IMR-90 (cell line): ENCODE results near the gene AKAP8L. TPM values are rescaled to one million over a fixed set of nuclear protein-coding genes. Genes with fewer than 3 reads are reported as not detected.

Experiments used
- ATAC-seq: fragments of 200-7000 bp; cut with Tn5 transposase; 2 replicates; pipeline ENCODE4 v1.9.1; 2020; ENCODE audit warnings: low read depth, mild to moderate bottlenecking, moderate library complexity
- BruUV-seq: library from RNA; stranded (reverse); fragments of 400-500 nt; replicated peaks from 2 replicates; lab custom pipeline; 2021; lab: Mats Ljungman, UMichigan
- CTCF ChIA-PET: fragments of 300-600 bp; formaldehyde crosslinking; extraction: SDS; loops from one replicate; lab custom pipeline; 2021; ENCODE audit warnings: antibody characterized with exemption; lab: Yijun Ruan, JAX
- POLR2A ChIA-PET: fragments of 300-600 bp; sonication (Branson Sonifier 250); formaldehyde crosslinking; loops from one replicate; lab custom pipeline; 2022; ENCODE audit warnings: antibody characterized with exemption; ENCODE audit not compliant: unreplicated experiment; lab: Charles Lee
- DNase-seq: peaks from one replicate; pipeline ENCODE4 v3.0.0; 2013
- H2AFZ ChIP-seq: replicated peaks from 2 replicates; pipeline ENCODE3; 2013; ENCODE audit warnings: low read length, mild to moderate bottlenecking; ENCODE audit not compliant: poor library complexity
- H2AK5ac ChIP-seq: 2 replicates; pipeline ENCODE4 v1.6.1; 2013; ENCODE audit warnings: low read depth, low read length, inconsistent platforms
- H2AK9ac ChIP-seq: replicated peaks from 2 replicates; pipeline ENCODE3; 2013; ENCODE audit warnings: mild to moderate bottlenecking, low read depth, low read length, moderate library complexity; ENCODE audit not compliant: poor library complexity
- H2BK120ac ChIP-seq: 2 replicates; pipeline ENCODE4 v1.6.1; 2013; ENCODE audit warnings: low read depth, low read length, inconsistent platforms
- H2BK15ac ChIP-seq: 3 replicates; pipeline ENCODE4 v1.6.1; 2013; ENCODE audit warnings: low read depth, low read length, inconsistent platforms
- H2BK20ac ChIP-seq: 2 replicates; pipeline ENCODE4 v1.6.1; 2013; ENCODE audit warnings: low read depth, mild to moderate bottlenecking, inconsistent platforms, low read length, moderate library complexity
- H2BK5ac ChIP-seq: 2 replicates; pipeline ENCODE4 v1.6.1; 2013; ENCODE audit warnings: mild to moderate bottlenecking, low read depth, low read length, inconsistent platforms; ENCODE audit not compliant: poor library complexity, severe bottlenecking
- H3K14ac ChIP-seq: replicated peaks from 2 replicates; pipeline ENCODE4 v1.6.1; 2013; ENCODE audit warnings: low read depth, low read length, inconsistent platforms
- H3K18ac ChIP-seq: 2 replicates; pipeline ENCODE4 v1.6.1; 2013; ENCODE audit warnings: low read depth, low read length, control low read depth
- H3K23ac ChIP-seq: 2 replicates; pipeline ENCODE4 v1.6.1; 2013; ENCODE audit warnings: low read depth, low read length, inconsistent platforms
- H3K27ac ChIP-seq: 2 replicates; pipeline ENCODE4 v1.5.1; 2013; ENCODE audit warnings: mild to moderate bottlenecking, control low read depth, low read length; ENCODE audit not compliant: insufficient read depth
- H3K27me3 ChIP-seq: 2 replicates; pipeline ENCODE4 v1.6.1; 2013; ENCODE audit warnings: low read length; ENCODE audit not compliant: control insufficient read depth, insufficient read depth
- H3K36me3 ChIP-seq: 2 replicates; pipeline ENCODE4 v1.6.1; 2013; ENCODE audit warnings: low read length, mixed read lengths; ENCODE audit not compliant: control insufficient read depth, insufficient read depth
- H3K4ac ChIP-seq: 2 replicates; pipeline ENCODE4 v1.6.1; 2013; ENCODE audit warnings: low read depth, low read length, inconsistent platforms
- H3K4me1 ChIP-seq: 2 replicates; pipeline ENCODE4 v1.6.1; 2013; ENCODE audit warnings: low read length, mixed read lengths; ENCODE audit not compliant: control insufficient read depth, insufficient read depth
- H3K4me2 ChIP-seq: 2 replicates; pipeline ENCODE4 v1.6.1; 2013; ENCODE audit warnings: low read depth, mild to moderate bottlenecking, control low read depth, low read length, moderate library complexity
- H3K4me3 ChIP-seq: 2 replicates; pipeline ENCODE4 v1.5.1; 2013; ENCODE audit warnings: low read depth, mild to moderate bottlenecking, control low read depth, low read length, moderate library complexity; ENCODE audit not compliant: insufficient read depth
- H3K56ac ChIP-seq: 2 replicates; pipeline ENCODE4 v1.6.1; 2013; ENCODE audit warnings: low read length, inconsistent platforms; ENCODE audit not compliant: insufficient read depth; ENCODE audit errors: extremely low read depth
- H3K79me1 ChIP-seq, 2 experiments: 2 replicates each; pipeline ENCODE4 v1.6.1; 2013; ENCODE audit warnings: low read length in 2 of 2, inconsistent platforms in 1 of 2, low read depth in 1 of 2
- H3K9ac ChIP-seq: 2 replicates; pipeline ENCODE4 v1.6.1; 2013; ENCODE audit warnings: low read depth, low read length, control low read depth
- H3K9me1 ChIP-seq: 2 replicates; pipeline ENCODE4 v1.6.1; 2013; ENCODE audit warnings: low read length, inconsistent platforms; ENCODE audit not compliant: insufficient read depth
- H3K9me3 ChIP-seq: 2 replicates; pipeline ENCODE4 v1.6.1; 2013; ENCODE audit warnings: low read length; ENCODE audit not compliant: control insufficient read depth, insufficient read depth
- H4K20me1 ChIP-seq: 2 replicates; pipeline ENCODE4 v1.6.1; 2013; ENCODE audit warnings: low read length, inconsistent platforms; ENCODE audit not compliant: insufficient read depth
- H4K5ac ChIP-seq: 2 replicates; pipeline ENCODE4 v1.6.1; 2013; ENCODE audit warnings: mild to moderate bottlenecking, low read depth, low read length, control low read depth
- H4K8ac ChIP-seq, 2 experiments: 2 replicates each; pipeline ENCODE4 v1.6.1; 2013; ENCODE audit warnings: low read depth in 2 of 2, low read length in 2 of 2, control low read depth in 1 of 2, inconsistent platforms in 1 of 2
- H4K91ac ChIP-seq: 2 replicates; pipeline ENCODE4 v1.6.1; 2013; ENCODE audit warnings: low read depth, low read length, inconsistent platforms; ENCODE audit not compliant: insufficient read depth
- BHLHE40 ChIP-seq: fragments of 150-350 bp; IDR thresholded peaks from 2 replicates; pipeline ENCODE4 v1.6.1; 2016; ENCODE audit warnings: mild to moderate bottlenecking, low read depth, low read length
- CEBPB ChIP-seq: IDR thresholded peaks from 2 replicates; pipeline ENCODE4 v1.6.1; 2012; ENCODE audit warnings: low read depth, low read length, improper control_type of control experiment
- CHD1 ChIP-seq: IDR thresholded peaks from 2 replicates; pipeline ENCODE4 v1.6.1; 2012; ENCODE audit warnings: low read depth, low read length, improper control_type of control experiment
- FOS ChIP-seq: fragments of 150-350 bp; IDR thresholded peaks from 2 replicates; pipeline ENCODE4 v1.6.1; 2016; ENCODE audit warnings: low read depth, low read length
- MAFK ChIP-seq: IDR thresholded peaks from 2 replicates; pipeline ENCODE4 v1.6.1; 2012; ENCODE audit warnings: low read depth, low read length, improper control_type of control experiment
- MXI1 ChIP-seq: IDR thresholded peaks from 2 replicates; pipeline ENCODE4 v1.6.1; 2012; ENCODE audit warnings: low read depth, mild to moderate bottlenecking, low read length, moderate library complexity, borderline replicate concordance
- NFE2L2 ChIP-seq: fragments of 150-350 bp; IDR thresholded peaks from 2 replicates; pipeline ENCODE4 v1.6.1; 2016; ENCODE audit warnings: low read depth, mild to moderate bottlenecking, low read length
- POLR2A ChIP-seq: IDR thresholded peaks from 2 replicates; pipeline ENCODE4 v1.6.1; 2012; ENCODE audit warnings: mild to moderate bottlenecking, low read depth, low read length
- RAD21 ChIP-seq: IDR thresholded peaks from 2 replicates; pipeline ENCODE4 v1.6.1; 2012; ENCODE audit warnings: low read length, improper control_type of control experiment
- RFX5 ChIP-seq: IDR thresholded peaks from 2 replicates; pipeline ENCODE4 v1.8.0; 2012; ENCODE audit warnings: low read depth, mild to moderate bottlenecking, low read length, moderate library complexity
- SMC3 ChIP-seq: fragments of 150-350 bp; IDR thresholded peaks from 2 replicates; pipeline ENCODE4 v1.6.1; 2016; ENCODE audit warnings: low read depth, mild to moderate bottlenecking, antibody characterized with exemption, low read length, moderate library complexity
- WGBS, 2 experiments: methylation state at CpG; one replicate each; pipeline versions ENCODE4 v1.1.5 to v1.1.7; 2013; ENCODE audit warnings: missing lambda C conversion rate in 2 of 2; ENCODE audit not compliant: insufficient read length in 1 of 2; ENCODE audit errors: extremely low coverage in 2 of 2; 5-methylcytosine and 5-hydroxymethylcytosine counted together
- dilution Hi-C: fragments of 300-500 bp; cut with HindIII; formaldehyde crosslinking; loops from one replicate; pipeline ENCODE4 v1.14.3; 2018; ENCODE audit warnings: low sequenced_read_pairs; ENCODE audit not compliant: unreplicated experiment
- in situ Hi-C: fragments of 300-500 bp; cut with MboI; formaldehyde crosslinking; loops from 3 replicates; pipeline ENCODE4 v1.14.3; 2019; ENCODE audit warnings: low sequenced_read_pairs, inconsistent platforms, mixed read lengths
- intact Hi-C: fragments of 100-400 bp; cut with micrococcal nuclease; formaldehyde crosslinking; loops from 2 replicates; pipeline ENCODE4 v1.10.0; 2022
- polyA plus RNA-seq, 3 experiments: library from polyadenylated mRNA; depleted of rRNA; stranded (reverse); fragments of >200 nt; gene quantifications; 2 replicates each; pipeline ENCODE4 v1.2.3, GENCODE V29; 2012; ENCODE audit warnings: low replicate concordance in 1 of 3
- total RNA-seq: library from RNA; depleted of rRNA; stranded (reverse); fragments of >200 nt; gene quantifications from 2 replicates; pipeline ENCODE4 v1.2.3, GENCODE V29; 2012
- TF ChIP-seq, protein P1 (sequence below): fragments of 150-350 bp; IDR thresholded peaks from 2 replicates; pipeline ENCODE4 v1.6.1; 2016; ENCODE audit warnings: low read depth, mild to moderate bottlenecking, low read length, moderate library complexity, borderline replicate concordance
- TF ChIP-seq, protein P2 (sequence below): fragments of 150-350 bp; IDR thresholded peaks from 2 replicates; pipeline ENCODE4 v1.6.1; 2017; ENCODE audit warnings: mild to moderate bottlenecking, antibody characterized with exemption, low read length, low read depth
- TF ChIP-seq, protein P3 (sequence below): conservative IDR thresholded peaks from 2 replicates; pipeline ENCODE4 v1.5.1; 2012; ENCODE audit warnings: mild to moderate bottlenecking, low read depth, low read length, improper control_type of control experiment

The AKAP8L gene
- total and polyA plus RNA-seq, 2 of the 4 experiments (the other 2 are of a cell fraction) = 43.1 to 44.6 TPM

DNA sequence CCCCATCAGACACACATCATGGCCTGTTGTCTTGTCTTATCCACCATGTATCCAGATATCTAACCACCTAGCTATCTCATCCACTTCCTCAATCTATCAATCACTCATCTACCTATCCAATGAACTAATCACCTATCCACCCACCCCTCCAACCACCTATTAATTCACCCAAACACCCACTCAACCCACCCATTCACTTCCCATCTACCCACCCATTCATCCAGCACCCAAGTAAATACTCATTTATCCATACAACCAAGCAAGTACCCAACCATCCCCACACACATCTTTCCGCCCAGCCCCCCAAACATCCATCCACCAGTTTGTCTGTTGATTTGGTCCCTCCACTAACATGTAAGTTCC lies 31.7 kb upstream of the AKAP8L start:
- H3K9ac ChIP-seq = no peak overlapping the region
- peaks cover 6% of the 10 kb centered on the region for H3K27me3 ChIP-seq
- no peak overlapping the region for H2BK120ac ChIP-seq
- ChIA-PET CTCF (no interaction called here), POLR2A (no interaction called here)
- H3K79me1 ChIP-seq = peaks cover 0 to 6% of the 10 kb centered on the region in 2 experiments; a peak in 1 of 4 replicates
- DNase-seq (no peak), ATAC-seq (no peak)
- WGBS, 2 experiments = no CpG with 5 or more reads among the region's 1 CpG
- H4K5ac ChIP-seq = peak overlapping the region; percentile 38; the same call in 1 of the 2 replicates
- H4K8ac ChIP-seq = peak overlapping the region in 1 of 2 experiments; percentile 94; a peak in 1 of 4 replicates
- no peak overlapping the region for H2BK20ac ChIP-seq
- peaks cover 20% of the 10 kb centered on the region for H3K9me1 ChIP-seq
- no peaks in the 10 kb centered on the region for H3K9me3 ChIP-seq
- H3K27ac ChIP-seq = no peak overlapping the region
- H3K4me2 ChIP-seq = no peak overlapping the region
- no peaks in the 10 kb centered on the region; the same call in 1 of the 2 replicates for H4K20me1 ChIP-seq
- peaks cover 8% of the 10 kb centered on the region; the same call in 1 of the 2 replicates for H3K36me3 ChIP-seq
- H3K4me1 ChIP-seq = peaks cover 7% of the 10 kb centered on the region; the same call in 1 of the 2 replicates
- H3K23ac ChIP-seq = no peak overlapping the region
- no peak overlapping the region for H2AK5ac ChIP-seq
- H3K18ac ChIP-seq = no peak overlapping the region
- no TSS peak for BruUV-seq
- no peak overlapping the region for H4K91ac ChIP-seq
- H2AFZ ChIP-seq = no peak overlapping the region
- H3K56ac ChIP-seq = no peak overlapping the region
- TF ChIP-seq RFX5 = no peak
- TF ChIP-seq CHD1 = no peak
- TF ChIP-seq MAFK = no peak
- no peak for TF ChIP-seq FOS
- TF ChIP-seq, protein P1, sequence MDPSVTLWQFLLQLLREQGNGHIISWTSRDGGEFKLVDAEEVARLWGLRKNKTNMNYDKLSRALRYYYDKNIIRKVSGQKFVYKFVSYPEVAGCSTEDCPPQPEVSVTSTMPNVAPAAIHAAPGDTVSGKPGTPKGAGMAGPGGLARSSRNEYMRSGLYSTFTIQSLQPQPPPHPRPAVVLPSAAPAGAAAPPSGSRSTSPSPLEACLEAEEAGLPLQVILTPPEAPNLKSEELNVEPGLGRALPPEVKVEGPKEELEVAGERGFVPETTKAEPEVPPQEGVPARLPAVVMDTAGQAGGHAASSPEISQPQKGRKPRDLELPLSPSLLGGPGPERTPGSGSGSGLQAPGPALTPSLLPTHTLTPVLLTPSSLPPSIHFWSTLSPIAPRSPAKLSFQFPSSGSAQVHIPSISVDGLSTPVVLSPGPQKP = no peak
- TF ChIP-seq, protein P2, sequence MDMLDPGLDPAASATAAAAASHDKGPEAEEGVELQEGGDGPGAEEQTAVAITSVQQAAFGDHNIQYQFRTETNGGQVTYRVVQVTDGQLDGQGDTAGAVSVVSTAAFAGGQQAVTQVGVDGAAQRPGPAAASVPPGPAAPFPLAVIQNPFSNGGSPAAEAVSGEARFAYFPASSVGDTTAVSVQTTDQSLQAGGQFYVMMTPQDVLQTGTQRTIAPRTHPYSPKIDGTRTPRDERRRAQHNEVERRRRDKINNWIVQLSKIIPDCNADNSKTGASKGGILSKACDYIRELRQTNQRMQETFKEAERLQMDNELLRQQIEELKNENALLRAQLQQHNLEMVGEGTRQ = no peak
- TF ChIP-seq NFE2L2 = no peak
- no peak for TF ChIP-seq POLR2A
- no peak for TF ChIP-seq MXI1
- TF ChIP-seq, protein P3, sequence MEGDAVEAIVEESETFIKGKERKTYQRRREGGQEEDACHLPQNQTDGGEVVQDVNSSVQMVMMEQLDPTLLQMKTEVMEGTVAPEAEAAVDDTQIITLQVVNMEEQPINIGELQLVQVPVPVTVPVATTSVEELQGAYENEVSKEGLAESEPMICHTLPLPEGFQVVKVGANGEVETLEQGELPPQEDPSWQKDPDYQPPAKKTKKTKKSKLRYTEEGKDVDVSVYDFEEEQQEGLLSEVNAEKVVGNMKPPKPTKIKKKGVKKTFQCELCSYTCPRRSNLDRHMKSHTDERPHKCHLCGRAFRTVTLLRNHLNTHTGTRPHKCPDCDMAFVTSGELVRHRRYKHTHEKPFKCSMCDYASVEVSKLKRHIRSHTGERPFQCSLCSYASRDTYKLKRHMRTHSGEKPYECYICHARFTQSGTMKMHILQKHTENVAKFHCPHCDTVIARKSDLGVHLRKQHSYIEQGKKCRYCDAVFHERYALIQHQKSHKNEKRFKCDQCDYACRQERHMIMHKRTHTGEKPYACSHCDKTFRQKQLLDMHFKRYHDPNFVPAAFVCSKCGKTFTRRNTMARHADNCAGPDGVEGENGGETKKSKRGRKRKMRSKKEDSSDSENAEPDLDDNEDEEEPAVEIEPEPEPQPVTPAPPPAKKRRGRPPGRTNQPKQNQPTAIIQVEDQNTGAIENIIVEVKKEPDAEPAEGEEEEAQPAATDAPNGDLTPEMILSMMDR = no peak
- TF ChIP-seq BHLHE40 = no peak
- no peak for TF ChIP-seq CEBPB
- no peak for TF ChIP-seq SMC3
- TF ChIP-seq RAD21 = no peak
- no peak overlapping the region for H3K4ac ChIP-seq
- intact Hi-C loops = loop anchor here (10.0 kb wide), 1 partner anchor 104 kb away; no protein-coding TSS in a partner anchor
- H3K4me3 ChIP-seq = no peak overlapping the region
- dilution Hi-C loops = no loop called here
- no peak overlapping the region for H2AK9ac ChIP-seq
- H3K14ac ChIP-seq = no peak overlapping the region
- in situ Hi-C loops = no loop called here
- no peak overlapping the region for H2BK5ac ChIP-seq
- H2BK15ac ChIP-seq = no peak overlapping the region
